ENCODE measurements around the gene KIAA1614.

GRCh38 chr1:180912801-180913565, at the start of gene KIAA1614:
- no peak for TF ChIP-seq POLR2A (IDR thresholded peaks at IDR 0.05)
- no peak for TF ChIP-seq CTCF (IDR thresholded peaks at IDR 0.05)
